ENCODE data around the gene BCKDK. TPM values are rescaled to one million over a fixed set of nuclear protein-coding genes. Genes with fewer than 3 reads are reported as not detected.

The BCKDK gene
- polyA plus RNA-seq, 1 of the 3 experiments (the other 2 are of a cell fraction), result 73.2 TPM

DNA sequence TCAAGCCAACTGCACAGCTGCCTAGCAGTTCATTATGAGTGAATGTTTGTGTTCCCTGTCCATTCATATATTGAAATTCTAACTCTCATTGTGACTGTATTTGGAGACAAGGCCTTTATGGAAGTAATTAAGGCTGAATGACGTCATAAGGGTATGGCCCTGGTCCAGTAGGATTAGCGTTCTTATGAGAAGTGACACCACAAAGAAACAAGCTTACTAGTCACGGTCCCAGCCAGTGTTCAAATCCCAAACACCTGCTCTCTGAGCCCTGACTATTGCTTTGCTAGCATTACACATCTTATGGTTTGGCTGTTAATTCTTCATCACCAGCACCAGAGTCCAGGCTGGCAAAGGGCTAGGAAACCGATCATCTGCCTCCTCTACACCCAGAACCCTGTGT lies 36.3 kb upstream of the BCKDK start:
- Histone ChIP-seq H3K9me3 (no peaks in the 10 kb centered on the region), H3K9ac (peak overlapping the region; percentile 95), H3K4me3 (ENCODE audit: low read depth in 2 of 2, low read length in 1 of 2) (peak overlapping the region; percentile 90 to 95), H3K27ac (ENCODE audit: low read depth in 2 of 2, low read length in 1 of 2) (peak overlapping the region; percentile 93 to 95), H3F3A (replicated peaks; ENCODE audit: insufficient read depth) (peaks cover 9% of the 10 kb centered on the region), H3K36me3 (replicated peaks in 1 of 2; ENCODE audit: control insufficient read depth in 1 of 2, insufficient read depth in 2 of 2, low read length in 1 of 2) (peaks cover 4 to 10% of the 10 kb centered on the region in 2 experiments), H2AFZ (ENCODE audit: low read depth) (no peak overlapping the region), H3K4me1 (ENCODE audit: control insufficient read depth in 1 of 2, insufficient read depth in 2 of 2, low read depth in 1 of 2, low read length in 1 of 2) (peaks cover 5 to 14% of the 10 kb centered on the region in 2 experiments; a peak in 3 of 4 replicates), H3K4me2 (peak overlapping the region; percentile 93), H3K79me2 (ENCODE audit: insufficient read depth) (peaks cover 87% of the 10 kb centered on the region), H3K9me2 (no peaks in the 10 kb centered on the region), H3K27me3 (ENCODE audit: insufficient read depth) (no peaks in the 10 kb centered on the region), H4K20me1 (ENCODE audit: insufficient read depth) (no peaks in the 10 kb centered on the region)
- POLR2A ChIA-PET, result interaction anchor here (2.7 kb wide), 1 partner anchor 108 kb away, joined by 15 read pairs; the partner anchor contains the start of gene FUS
- WGBS (ENCODE audit: low lambda C conversion rate), result 12% methylated on average over 4 of the region's 4 CpGs
- TF ChIP-seq RAD21 (IDR thresholded peaks at IDR 0.05; ENCODE audit: low read length) (no peak), CHD2 (IDR thresholded peaks at IDR 0.05; ENCODE audit: low read length, partially characterized antibody) (no peak), SIN3A (IDR thresholded peaks at IDR 0.05; ENCODE audit: borderline replicate concordance, low read depth, low read length) (no peak), SMC3 (IDR thresholded peaks at IDR 0.05; ENCODE audit: low read depth, low read length) (no peak), FOXJ3 (CRISPR knock-in tag; IDR thresholded peaks at IDR 0.05) (no peak), FOXM1 (IDR thresholded peaks at IDR 0.05; ENCODE audit: low read depth) (no peak), NFIC (IDR thresholded peaks at IDR 0.05; ENCODE audit: borderline replicate concordance) (no peak), RXRA (IDR thresholded peaks at IDR 0.05; ENCODE audit: borderline replicate concordance, low read depth) (no peak), MEF2A (IDR thresholded peaks at IDR 0.05; ENCODE audit: borderline replicate concordance, low read depth) (no peak), EP300 (IDR thresholded peaks at IDR 0.05; ENCODE audit: borderline replicate concordance in 1 of 2, low read depth in 1 of 2, low read length in 1 of 2) (no peak)
- TF ChIP-seq, protein P1, sequence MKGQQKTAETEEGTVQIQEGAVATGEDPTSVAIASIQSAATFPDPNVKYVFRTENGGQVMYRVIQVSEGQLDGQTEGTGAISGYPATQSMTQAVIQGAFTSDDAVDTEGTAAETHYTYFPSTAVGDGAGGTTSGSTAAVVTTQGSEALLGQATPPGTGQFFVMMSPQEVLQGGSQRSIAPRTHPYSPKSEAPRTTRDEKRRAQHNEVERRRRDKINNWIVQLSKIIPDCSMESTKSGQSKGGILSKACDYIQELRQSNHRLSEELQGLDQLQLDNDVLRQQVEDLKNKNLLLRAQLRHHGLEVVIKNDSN (IDR thresholded peaks at IDR 0.05; ENCODE audit: borderline replicate concordance, low read depth), result no peak
- TF ChIP-seq, protein P2, sequence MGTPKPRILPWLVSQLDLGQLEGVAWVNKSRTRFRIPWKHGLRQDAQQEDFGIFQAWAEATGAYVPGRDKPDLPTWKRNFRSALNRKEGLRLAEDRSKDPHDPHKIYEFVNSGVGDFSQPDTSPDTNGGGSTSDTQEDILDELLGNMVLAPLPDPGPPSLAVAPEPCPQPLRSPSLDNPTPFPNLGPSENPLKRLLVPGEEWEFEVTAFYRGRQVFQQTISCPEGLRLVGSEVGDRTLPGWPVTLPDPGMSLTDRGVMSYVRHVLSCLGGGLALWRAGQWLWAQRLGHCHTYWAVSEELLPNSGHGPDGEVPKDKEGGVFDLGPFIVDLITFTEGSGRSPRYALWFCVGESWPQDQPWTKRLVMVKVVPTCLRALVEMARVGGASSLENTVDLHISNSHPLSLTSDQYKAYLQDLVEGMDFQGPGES (IDR thresholded peaks at IDR 0.05; ENCODE audit: low read depth, low read length), result no peak
- TF ChIP-seq, protein P3, sequence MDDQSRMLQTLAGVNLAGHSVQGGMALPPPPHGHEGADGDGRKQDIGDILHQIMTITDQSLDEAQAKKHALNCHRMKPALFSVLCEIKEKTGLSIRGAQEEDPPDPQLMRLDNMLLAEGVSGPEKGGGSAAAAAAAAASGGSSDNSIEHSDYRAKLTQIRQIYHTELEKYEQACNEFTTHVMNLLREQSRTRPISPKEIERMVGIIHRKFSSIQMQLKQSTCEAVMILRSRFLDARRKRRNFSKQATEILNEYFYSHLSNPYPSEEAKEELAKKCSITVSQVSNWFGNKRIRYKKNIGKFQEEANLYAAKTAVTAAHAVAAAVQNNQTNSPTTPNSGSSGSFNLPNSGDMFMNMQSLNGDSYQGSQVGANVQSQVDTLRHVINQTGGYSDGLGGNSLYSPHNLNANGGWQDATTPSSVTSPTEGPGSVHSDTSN (IDR thresholded peaks at IDR 0.05), result no peak
- TF ChIP-seq, protein P4, sequence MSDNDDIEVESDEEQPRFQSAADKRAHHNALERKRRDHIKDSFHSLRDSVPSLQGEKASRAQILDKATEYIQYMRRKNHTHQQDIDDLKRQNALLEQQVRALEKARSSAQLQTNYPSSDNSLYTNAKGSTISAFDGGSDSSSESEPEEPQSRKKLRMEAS (IDR thresholded peaks at IDR 0.05; ENCODE audit: low read depth), result no peak
- DNase-seq, result no peak
- CTCF ChIA-PET, result interaction anchor here (1.0 to 1.5 kb wide), 4 partner anchors 17 to 75 kb away, joined by 3 to 6 read pairs (median 3); partner anchors contain the start of gene PRSS53
